Astrocyte (in vitro differentiated cells and primary cell): ENCODE data around the gene PAM16.

Source experiments
- CTCF ChIP-seq: IDR thresholded peaks from 2 replicates; pipeline ENCODE4 v1.5.1; 2011; ENCODE audit warnings: low read depth, mild to moderate bottlenecking, inconsistent platforms, low read length, moderate library complexity; ENCODE audit not compliant: insufficient read depth
- EZH2 ChIP-seq: IDR thresholded peaks from 2 replicates; pipeline ENCODE4 v1.6.1; 2012; ENCODE audit warnings: mild to moderate bottlenecking, low read length, inconsistent platforms; ENCODE audit not compliant: insufficient read depth

- TF ChIP-seq CTCF (no peak), EZH2 (no peak)
Measured at GRCh38 chr16:4364196-4365013, 13.3 kb upstream of the PAM16 start.
